ENCODE results near the gene SOCS3. TPM values are rescaled to one million over a fixed set of nuclear protein-coding genes. Genes with fewer than 3 reads are reported as not detected.

SOCS3 gene
- total RNA-seq, 1 donor from 2014 or later: 13.6 TPM

- H3K9me3 Mint-ChIP-seq (ENCODE audit: low read depth): no peaks in the 10 kb centered on the region
- peak overlapping the region; percentile 78 for H3K4me3 Mint-ChIP-seq (ENCODE audit: unreplicated experiment)
- H3K36me3 Mint-ChIP-seq (ENCODE audit: low read depth): peaks cover 13% of the 10 kb centered on the region
- TF ChIP-seq CTCF (IDR thresholded peaks at IDR 0.05): no peak
- DNase-seq (ENCODE audit: low spot score): no peak
- H3K27ac Mint-ChIP-seq (ENCODE audit: unreplicated experiment): no peak overlapping the region
- H3K27me3 Mint-ChIP-seq (ENCODE audit: low read depth): no peaks in the 10 kb centered on the region
- H3K4me1 Mint-ChIP-seq (ENCODE audit: low read depth): peaks cover 56% of the 10 kb centered on the region
Measured at GRCh38 chr17:78357672-78358537, 2.0 kb downstream of the SOCS3 start.

GRCh38 chr17:78357177-78357586 is 2.7 kb downstream of the SOCS3 start:
- Mint-ChIP-seq H3K27ac (ENCODE audit: unreplicated experiment) (peak overlapping the region; percentile 41), H3K4me1 (ENCODE audit: low read depth) (peaks cover 59% of the 10 kb centered on the region), H3K36me3 (ENCODE audit: low read depth) (peaks cover 13% of the 10 kb centered on the region), H3K4me3 (ENCODE audit: unreplicated experiment) (peak overlapping the region; percentile 78), H3K27me3 (ENCODE audit: low read depth) (no peaks in the 10 kb centered on the region), H3K9me3 (ENCODE audit: low read depth) (no peaks in the 10 kb centered on the region)
- no peak for DNase-seq (ENCODE audit: low spot score)
- TF ChIP-seq CTCF (IDR thresholded peaks at IDR 0.05): no peak

GRCh38 chr17:78356101-78356713 is 3.7 kb downstream of the SOCS3 start:
- Mint-ChIP-seq H3K9me3 (ENCODE audit: low read depth) (no peaks in the 10 kb centered on the region), H3K4me1 (ENCODE audit: low read depth) (peaks cover 69% of the 10 kb centered on the region), H3K27me3 (ENCODE audit: low read depth) (no peaks in the 10 kb centered on the region), H3K4me3 (ENCODE audit: unreplicated experiment) (peak overlapping the region; percentile 12), H3K27ac (ENCODE audit: unreplicated experiment) (no peak overlapping the region), H3K36me3 (ENCODE audit: low read depth) (peaks cover 13% of the 10 kb centered on the region)
- no peak for DNase-seq (ENCODE audit: low spot score)
- TF ChIP-seq CTCF (IDR thresholded peaks at IDR 0.05): no peak

- H3K9me3 Mint-ChIP-seq (ENCODE audit: low read depth): no peaks in the 10 kb centered on the region
- no peak for DNase-seq (ENCODE audit: low spot score)
- H3K27ac Mint-ChIP-seq (ENCODE audit: unreplicated experiment): no peak overlapping the region
- peak overlapping the region; percentile 12 for H3K4me3 Mint-ChIP-seq (ENCODE audit: unreplicated experiment)
- H3K27me3 Mint-ChIP-seq (ENCODE audit: low read depth): no peaks in the 10 kb centered on the region
- H3K4me1 Mint-ChIP-seq (ENCODE audit: low read depth): peaks cover 68% of the 10 kb centered on the region
- peaks cover 13% of the 10 kb centered on the region for H3K36me3 Mint-ChIP-seq (ENCODE audit: low read depth)
- no peak for TF ChIP-seq CTCF (IDR thresholded peaks at IDR 0.05)
Measured at GRCh38 chr17:78355701-78356100, 4.2 kb downstream of the SOCS3 start.

GRCh38 chr17:78355045-78355641 is 4.7 kb downstream of the SOCS3 start:
- peaks cover 72% of the 10 kb centered on the region for H3K4me1 Mint-ChIP-seq (ENCODE audit: low read depth)
- H3K9me3 Mint-ChIP-seq (ENCODE audit: low read depth): no peaks in the 10 kb centered on the region
- no peak overlapping the region for H3K4me3 Mint-ChIP-seq (ENCODE audit: unreplicated experiment)
- no peak for TF ChIP-seq CTCF (IDR thresholded peaks at IDR 0.05)
- DNase-seq (ENCODE audit: low spot score): no peak
- peak overlapping the region; percentile 5 for H3K27ac Mint-ChIP-seq (ENCODE audit: unreplicated experiment)
- no peaks in the 10 kb centered on the region for H3K27me3 Mint-ChIP-seq (ENCODE audit: low read depth)
- H3K36me3 Mint-ChIP-seq (ENCODE audit: low read depth): peaks cover 13% of the 10 kb centered on the region

Data from chondrocyte (in vitro differentiated cells).